ENCODE data around the gene TNFRSF25. TPM values are rescaled to one million over a fixed set of nuclear protein-coding genes. Genes with fewer than 3 reads are reported as not detected.

The TNFRSF25 gene
- total RNA-seq, 1 donor from 2014 or later, result 10.0 TPM

- Histone ChIP-seq H3K27me3 (peaks cover 12% of the 10 kb centered on the region), H3K4me3 (peak overlapping the region; percentile 59), H3K4me1 (peaks cover 17% of the 10 kb centered on the region), H3K27ac (peak overlapping the region; percentile 72), H3K9me3 (no peaks in the 10 kb centered on the region), H3K36me3 (no peaks in the 10 kb centered on the region)
- ATAC-seq (peak; percentile 1), DNase-seq (no peak)
- intact Hi-C loops (cut with DNase I), result loop anchor here (10.0 kb wide), 1 partner anchor 160 kb away; no protein-coding TSS in a partner anchor
- TF ChIP-seq CTCF (IDR thresholded peaks at IDR 0.05), result no peak
These were observed 18.8 kb upstream of the TNFRSF25 start for GRCh38 chr1:6484826-6485167.

- Histone ChIP-seq H3K4me3 (no peak overlapping the region), H3K4me1 (peaks cover 17% of the 10 kb centered on the region), H3K27me3 (peaks cover 12% of the 10 kb centered on the region), H3K36me3 (no peaks in the 10 kb centered on the region), H3K27ac (peak overlapping the region; percentile 24), H3K9me3 (no peaks in the 10 kb centered on the region)
- no peak for TF ChIP-seq CTCF (IDR thresholded peaks at IDR 0.05)
- intact Hi-C loops (cut with DNase I), result loop anchor here (10.0 kb wide), 1 partner anchor 161 kb away; no protein-coding TSS in a partner anchor
- ATAC-seq (no peak), DNase-seq (no peak)
These were observed 17.8 kb upstream of the TNFRSF25 start for GRCh38 chr1:6483761-6484117.

- H3K27me3 ChIP-seq, result peaks cover 12% of the 10 kb centered on the region
- H3K27ac ChIP-seq, result peak overlapping the region; percentile 24
- H3K9me3 ChIP-seq, result no peaks in the 10 kb centered on the region
- no peaks in the 10 kb centered on the region for H3K36me3 ChIP-seq
- ATAC-seq (peak; percentile 87), DNase-seq (peak; percentile 93)
- peaks cover 17% of the 10 kb centered on the region for H3K4me1 ChIP-seq
- intact Hi-C loops (cut with DNase I), result loop anchor here (10.0 kb wide), 1 partner anchor 162 kb away; no protein-coding TSS in a partner anchor
- no peak overlapping the region for H3K4me3 ChIP-seq
- no peak for TF ChIP-seq CTCF (IDR thresholded peaks at IDR 0.05)
These were observed 17.2 kb upstream of the TNFRSF25 start for GRCh38 chr1:6483017-6483760.

- intact Hi-C loops (cut with DNase I), result loop anchor here (10.0 kb wide), 1 partner anchor 163 kb away; no protein-coding TSS in a partner anchor
- H3K36me3 ChIP-seq, result no peaks in the 10 kb centered on the region
- TF ChIP-seq CTCF (IDR thresholded peaks at IDR 0.05), result no peak
- H3K27ac ChIP-seq, result no peak overlapping the region
- H3K4me3 ChIP-seq, result no peak overlapping the region
- ATAC-seq (no peak), DNase-seq (no peak)
- peaks cover 12% of the 10 kb centered on the region for H3K27me3 ChIP-seq
- H3K9me3 ChIP-seq, result no peaks in the 10 kb centered on the region
- H3K4me1 ChIP-seq, result peaks cover 16% of the 10 kb centered on the region
These were observed 15.8 kb upstream of the TNFRSF25 start for GRCh38 chr1:6481820-6482219.

- Histone ChIP-seq H3K36me3 (no peaks in the 10 kb centered on the region), H3K9me3 (no peaks in the 10 kb centered on the region), H3K4me3 (no peak overlapping the region), H3K4me1 (no peaks in the 10 kb centered on the region), H3K27ac (no peak overlapping the region), H3K27me3 (no peaks in the 10 kb centered on the region)
- DNase-seq (no peak), ATAC-seq (no peak)
- intact Hi-C loops (cut with DNase I), result no loop called here
- TF ChIP-seq CTCF (IDR thresholded peaks at IDR 0.05), result no peak
These were observed 11.3 kb upstream of the TNFRSF25 start for GRCh38 chr1:6477039-6477820.

Measured in upper lobe of right lung (tissue), 1 donor.